ENCODE data around the gene MYH14. TPM values are rescaled to one million over a fixed set of nuclear protein-coding genes. Genes with fewer than 3 reads are reported as not detected.
A peak's percentile ranks its signal among the peaks of the same experiment; 100 is the strongest.

The MYH14 gene
- total and polyA plus RNA-seq, 2 of the 13 experiments (the other 11 are each of a cell fraction or from before 2014, with no cell fraction given) = 5.5 to 5.8 TPM

DNA sequence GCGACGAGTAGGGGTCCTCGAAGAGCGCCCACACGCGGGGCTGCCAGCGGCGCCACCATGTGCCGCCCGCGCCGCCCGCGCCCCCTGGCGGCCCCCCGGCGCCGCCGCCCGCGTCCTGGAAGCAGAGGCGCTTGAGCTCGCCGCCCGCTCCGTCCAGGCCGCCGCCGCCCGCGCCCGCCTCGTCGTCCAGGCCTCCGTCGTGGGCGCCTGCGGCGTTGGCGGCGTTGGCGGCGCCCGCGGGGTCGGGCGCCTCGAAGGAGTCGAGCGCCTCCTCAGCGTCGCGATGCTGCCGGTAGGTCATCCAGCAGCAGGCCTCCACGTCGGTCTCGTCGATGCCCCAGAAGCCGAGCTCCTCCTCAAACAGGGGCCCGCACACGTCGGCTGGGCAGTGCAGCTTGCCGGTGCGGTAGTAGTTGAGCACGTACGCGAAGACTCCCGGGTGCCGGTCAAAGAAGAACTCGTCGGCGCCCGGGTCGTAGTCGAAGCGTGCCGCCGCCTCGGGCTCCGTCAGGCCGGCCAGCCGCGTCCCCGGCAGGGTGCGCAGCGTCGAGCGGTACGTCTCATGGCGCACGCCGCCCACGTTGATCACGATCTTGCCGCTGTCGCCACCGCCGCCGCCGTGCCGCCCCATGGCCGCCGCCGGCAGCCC is 124.9 kb downstream of the MYH14 start (continued):
- no peak for TF ChIP-seq MIXL1 (CRISPR knock-in tag; IDR thresholded peaks at IDR 0.05)
- 0 out of 2 replicates have a peak, but pooled peaks have one; percentile 32 for TF ChIP-seq ZNF235 (CRISPR knock-in tag; IDR thresholded peaks at IDR 0.05; ENCODE audit: borderline replicate concordance)
- 0 out of 2 replicates have a peak, but pooled peaks have one; percentile 34 for TF ChIP-seq ZNF333 (CRISPR knock-in tag; IDR thresholded peaks at IDR 0.05; ENCODE audit: borderline replicate concordance)
- TF ChIP-seq NFKB2 (CRISPR knock-in tag; IDR thresholded peaks at IDR 0.05; ENCODE audit: borderline replicate concordance) = peak; percentile 55; the same call in 1 of the 2 replicates
- TF ChIP-seq, protein P1, sequence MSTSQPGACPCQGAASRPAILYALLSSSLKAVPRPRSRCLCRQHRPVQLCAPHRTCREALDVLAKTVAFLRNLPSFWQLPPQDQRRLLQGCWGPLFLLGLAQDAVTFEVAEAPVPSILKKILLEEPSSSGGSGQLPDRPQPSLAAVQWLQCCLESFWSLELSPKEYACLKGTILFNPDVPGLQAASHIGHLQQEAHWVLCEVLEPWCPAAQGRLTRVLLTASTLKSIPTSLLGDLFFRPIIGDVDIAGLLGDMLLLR (CRISPR knock-in tag; IDR thresholded peaks at IDR 0.05) = peak; percentile 58; the same call in 1 of the 2 replicates
- no peak for TF ChIP-seq ZBTB34 (CRISPR knock-in tag; IDR thresholded peaks at IDR 0.05)
- no peak for TF ChIP-seq MAFG (CRISPR knock-in tag; IDR thresholded peaks at IDR 0.05)
- peak; percentile 97 for TF ChIP-seq ZNF777 (CRISPR knock-in tag; IDR thresholded peaks at IDR 0.05)
- TF ChIP-seq ZNF572 (CRISPR knock-in tag; IDR thresholded peaks at IDR 0.05) = no peak
- no peak for TF ChIP-seq STAG1 (CRISPR knock-in tag; IDR thresholded peaks at IDR 0.05)
- TF ChIP-seq GABPB1 (CRISPR knock-in tag; IDR thresholded peaks at IDR 0.05) = peak; percentile 9; the same call in 1 of the 2 replicates
- no peak for TF ChIP-seq FOXC1 (CRISPR knock-in tag; IDR thresholded peaks at IDR 0.05; ENCODE audit: borderline replicate concordance)
- TF ChIP-seq PRDM15 (CRISPR knock-in tag; IDR thresholded peaks at IDR 0.05) = 0 out of 2 replicates have a peak, but pooled peaks have one; percentile 25
- no peak for TF ChIP-seq ZNF775 (CRISPR knock-in tag; IDR thresholded peaks at IDR 0.05; ENCODE audit: borderline replicate concordance)
- no peak for TF ChIP-seq SIN3A (IDR thresholded peaks at IDR 0.05; ENCODE audit: borderline replicate concordance, low read depth, low read length)
- no peak for TF ChIP-seq ZNF335 (CRISPR knock-in tag; IDR thresholded peaks at IDR 0.05)
- TF ChIP-seq RXRB (CRISPR knock-in tag; IDR thresholded peaks at IDR 0.05; ENCODE audit: borderline replicate concordance) = no peak
- TF ChIP-seq CTCF (CRISPR knock-in tag; IDR thresholded peaks at IDR 0.05) = 0 out of 2 replicates have a peak, but pooled peaks have one; percentile 21
- no peak for TF ChIP-seq MATR3 (CRISPR knock-in tag; IDR thresholded peaks at IDR 0.05)
- TF ChIP-seq ZNF441 (CRISPR knock-in tag; IDR thresholded peaks at IDR 0.05; ENCODE audit: borderline replicate concordance) = no peak
- no peak for TF ChIP-seq JUNB (CRISPR knock-in tag; IDR thresholded peaks at IDR 0.05; ENCODE audit: borderline replicate concordance)
- TF ChIP-seq POLR2AphosphoS2 (IDR thresholded peaks at IDR 0.05; ENCODE audit: low read depth, low read length) = no peak
- TF ChIP-seq TGIF2 (CRISPR knock-in tag; IDR thresholded peaks at IDR 0.05) = no peak
